Astrocyte of the spinal cord (primary cell): ENCODE measurements around the gene ARHGAP15.
"Not testable (repeated sequence)": the region's sequence is repeated elsewhere in the genome, so short reads cannot be mapped to it uniquely, and the experiment has no call there.

Experiments used
- DNase-seq: peaks from one replicate; pipeline ENCODE4 v3.0.0; 2011; ENCODE audit warnings: low read depth, low spot score
- H3K4me3 ChIP-seq: 2 replicates; pipeline ENCODE4 v1.5.1; 2011; ENCODE audit warnings: low read depth, mild to moderate bottlenecking, low read length, moderate library complexity
- in situ Hi-C: cut with HindIII; loops from 2 replicates; pipeline ENCODE4 v1.10.0; 2017; ENCODE audit warnings: low sequenced_read_pairs
- TF ChIP-seq, protein P1 (sequence below): IDR thresholded peaks from 2 replicates; pipeline ENCODE4 v1.5.1; 2012; ENCODE audit warnings: low read depth, mild to moderate bottlenecking, low read length, inconsistent platforms

Gene ARHGAP15

GRCh38 chr2:143088388-143088787, 40.8 kb upstream of the ARHGAP15 start:
- DNase-seq: no peak
- H3K4me3 ChIP-seq: no peak overlapping the region
- TF ChIP-seq, protein P1, sequence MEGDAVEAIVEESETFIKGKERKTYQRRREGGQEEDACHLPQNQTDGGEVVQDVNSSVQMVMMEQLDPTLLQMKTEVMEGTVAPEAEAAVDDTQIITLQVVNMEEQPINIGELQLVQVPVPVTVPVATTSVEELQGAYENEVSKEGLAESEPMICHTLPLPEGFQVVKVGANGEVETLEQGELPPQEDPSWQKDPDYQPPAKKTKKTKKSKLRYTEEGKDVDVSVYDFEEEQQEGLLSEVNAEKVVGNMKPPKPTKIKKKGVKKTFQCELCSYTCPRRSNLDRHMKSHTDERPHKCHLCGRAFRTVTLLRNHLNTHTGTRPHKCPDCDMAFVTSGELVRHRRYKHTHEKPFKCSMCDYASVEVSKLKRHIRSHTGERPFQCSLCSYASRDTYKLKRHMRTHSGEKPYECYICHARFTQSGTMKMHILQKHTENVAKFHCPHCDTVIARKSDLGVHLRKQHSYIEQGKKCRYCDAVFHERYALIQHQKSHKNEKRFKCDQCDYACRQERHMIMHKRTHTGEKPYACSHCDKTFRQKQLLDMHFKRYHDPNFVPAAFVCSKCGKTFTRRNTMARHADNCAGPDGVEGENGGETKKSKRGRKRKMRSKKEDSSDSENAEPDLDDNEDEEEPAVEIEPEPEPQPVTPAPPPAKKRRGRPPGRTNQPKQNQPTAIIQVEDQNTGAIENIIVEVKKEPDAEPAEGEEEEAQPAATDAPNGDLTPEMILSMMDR: no peak
- in situ Hi-C loops: no loop called here

GRCh38 chr2:143089520-143089919, 39.7 kb upstream of the ARHGAP15 start:
- H3K4me3 ChIP-seq, in situ Hi-C loops, DNase-seq: not testable (repeated sequence)

- in situ Hi-C loops: no loop called here
- TF ChIP-seq, protein P1: peak; percentile 62
- peak; percentile 73 for DNase-seq
- H3K4me3 ChIP-seq: no peak overlapping the region
Observed at GRCh38 chr2:143110758-143111428, 18.3 kb upstream of the ARHGAP15 start.

- in situ Hi-C loops: no loop called here
- DNase-seq: no peak
- H3K4me3 ChIP-seq: no peak overlapping the region
- TF ChIP-seq, protein P1: no peak
Observed at GRCh38 chr2:143117225-143117624, 12.0 kb upstream of the ARHGAP15 start.

DNA sequence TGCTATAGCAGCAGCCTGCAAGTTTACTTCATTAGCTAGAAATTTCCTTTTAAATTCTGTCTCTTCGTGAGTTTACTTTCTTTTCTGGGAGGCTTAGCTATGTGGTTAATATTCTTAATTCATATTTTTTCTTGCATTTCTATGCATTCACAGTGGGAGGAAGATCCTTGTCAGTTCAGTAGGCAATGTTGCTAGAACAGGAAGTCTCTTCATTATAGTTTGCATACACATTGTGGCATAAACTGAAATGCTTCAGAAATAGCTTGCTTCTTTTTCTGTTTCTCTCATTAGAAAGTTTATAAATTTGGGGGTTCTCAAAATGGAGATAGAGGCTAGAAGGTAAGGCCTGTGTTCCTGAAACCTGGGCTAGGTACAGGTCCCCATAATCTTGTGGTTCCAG, 8.1 kb upstream of the ARHGAP15 start:
- TF ChIP-seq, protein P1: no peak
- no peak for DNase-seq
- in situ Hi-C loops: no loop called here

DNA sequence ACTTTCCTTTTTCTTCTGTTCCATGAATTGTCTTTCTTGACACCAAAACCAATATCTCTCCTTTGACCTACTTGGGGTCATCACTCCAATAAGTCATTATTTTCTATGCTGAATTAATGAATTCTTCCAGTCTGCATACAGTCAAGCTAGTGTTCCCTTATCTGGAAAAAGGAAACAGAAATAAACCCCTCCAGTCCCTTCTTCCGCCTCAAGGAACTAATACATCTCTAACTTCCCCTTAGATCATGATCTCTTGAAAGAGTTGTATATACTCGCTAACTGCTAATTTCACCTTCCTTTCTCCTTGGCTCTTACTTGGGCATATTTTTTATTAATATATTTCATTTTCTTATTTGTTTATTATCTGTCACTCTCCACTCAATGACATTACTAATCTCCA, 7.3 kb upstream of the ARHGAP15 start:
- in situ Hi-C loops: no loop called here
- TF ChIP-seq, protein P1: no peak
- H3K4me3 ChIP-seq: no peak overlapping the region
- no peak for DNase-seq

More for the DNA sequence above, 8.1 kb upstream of the ARHGAP15 start:
- no peak overlapping the region for H3K4me3 ChIP-seq

GRCh38 chr2:143123911-143124310, 5.3 kb upstream of the ARHGAP15 start:
- DNase-seq: no peak
- no peak overlapping the region for H3K4me3 ChIP-seq
- TF ChIP-seq, protein P1: no peak
- in situ Hi-C loops: no loop called here
